GM19397 (cell line): ENCODE data around the gene SPDYE16.
"Not testable (repeated sequence)": the region's sequence is repeated elsewhere in the genome, so short reads cannot be mapped to it uniquely, and the experiment has no call there.

Source experiments
- ATAC-seq: cut with Tn5 transposase; IDR thresholded peaks from one replicate; pipeline ENCODE4 v1.9.1; 2021; ENCODE audit warnings: mild to moderate bottlenecking, moderate library complexity; ENCODE audit not compliant: unreplicated experiment

The SPDYE16 gene

GRCh38 chr7:76551992-76552391 lies 8.9 kb upstream of the SPDYE16 start:
- ATAC-seq, result not testable (repeated sequence)

DNA sequence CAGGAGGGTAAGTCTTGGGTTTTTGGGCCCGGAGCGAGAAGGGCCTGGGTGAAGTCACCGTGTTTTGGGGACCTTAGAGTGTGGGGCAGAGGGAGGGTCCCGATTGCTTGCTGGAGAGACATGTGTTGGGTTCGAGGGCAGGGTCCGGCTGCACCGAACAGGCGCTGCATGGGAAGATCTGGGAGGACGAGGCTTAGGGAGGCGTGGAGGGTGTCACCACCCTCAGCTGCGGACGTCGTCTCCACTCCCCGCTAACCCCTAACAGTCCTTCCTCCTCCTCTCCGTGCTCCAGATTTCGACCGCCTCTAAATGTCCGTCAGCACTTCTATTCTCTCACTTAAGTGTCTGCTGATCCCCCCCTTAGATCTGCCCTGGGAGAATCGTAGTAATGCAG lies 6.8 kb upstream of the SPDYE16 start:
- not testable (repeated sequence) for ATAC-seq

- ATAC-seq, result peak; percentile 100
Observed at GRCh38 chr7:76549025-76549854, 6.1 kb upstream of the SPDYE16 start.

- ATAC-seq, result not testable (repeated sequence)
Observed at GRCh38 chr7:76531643-76532042, 11.5 kb downstream of the SPDYE16 start.

GRCh38 chr7:76526183-76526582 lies 16.9 kb downstream of the SPDYE16 start:
- not testable (repeated sequence) for ATAC-seq

- not testable (repeated sequence) for ATAC-seq
Observed at GRCh38 chr7:76516932-76517331, 26.2 kb downstream of the SPDYE16 start.

DNA sequence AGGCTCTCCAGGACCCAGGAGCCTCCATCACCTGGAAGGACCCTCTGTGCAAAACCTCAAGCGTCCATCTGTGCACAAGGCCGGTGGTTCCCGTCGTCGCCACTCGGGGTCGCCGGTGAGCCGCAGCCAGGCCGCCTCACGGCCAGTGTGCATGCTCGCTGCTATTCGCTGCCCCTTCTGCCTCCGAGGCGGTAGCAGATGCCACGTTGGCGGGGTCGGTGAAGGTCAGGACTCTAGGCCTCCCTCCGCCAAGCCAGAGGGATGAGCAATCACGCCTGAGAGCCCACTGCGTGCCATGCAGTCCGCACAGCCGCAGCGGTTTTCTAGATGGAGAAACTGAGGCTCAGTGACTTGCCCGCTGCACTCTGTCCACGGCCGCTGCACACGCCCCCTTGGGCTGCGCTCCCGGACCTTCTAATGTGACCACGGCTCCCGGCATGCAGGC lies 27.1 kb downstream of the SPDYE16 start:
- ATAC-seq, result no peak

GRCh38 chr7:76514926-76515771 lies 27.9 kb downstream of the SPDYE16 start:
- ATAC-seq, result no peak

DNA sequence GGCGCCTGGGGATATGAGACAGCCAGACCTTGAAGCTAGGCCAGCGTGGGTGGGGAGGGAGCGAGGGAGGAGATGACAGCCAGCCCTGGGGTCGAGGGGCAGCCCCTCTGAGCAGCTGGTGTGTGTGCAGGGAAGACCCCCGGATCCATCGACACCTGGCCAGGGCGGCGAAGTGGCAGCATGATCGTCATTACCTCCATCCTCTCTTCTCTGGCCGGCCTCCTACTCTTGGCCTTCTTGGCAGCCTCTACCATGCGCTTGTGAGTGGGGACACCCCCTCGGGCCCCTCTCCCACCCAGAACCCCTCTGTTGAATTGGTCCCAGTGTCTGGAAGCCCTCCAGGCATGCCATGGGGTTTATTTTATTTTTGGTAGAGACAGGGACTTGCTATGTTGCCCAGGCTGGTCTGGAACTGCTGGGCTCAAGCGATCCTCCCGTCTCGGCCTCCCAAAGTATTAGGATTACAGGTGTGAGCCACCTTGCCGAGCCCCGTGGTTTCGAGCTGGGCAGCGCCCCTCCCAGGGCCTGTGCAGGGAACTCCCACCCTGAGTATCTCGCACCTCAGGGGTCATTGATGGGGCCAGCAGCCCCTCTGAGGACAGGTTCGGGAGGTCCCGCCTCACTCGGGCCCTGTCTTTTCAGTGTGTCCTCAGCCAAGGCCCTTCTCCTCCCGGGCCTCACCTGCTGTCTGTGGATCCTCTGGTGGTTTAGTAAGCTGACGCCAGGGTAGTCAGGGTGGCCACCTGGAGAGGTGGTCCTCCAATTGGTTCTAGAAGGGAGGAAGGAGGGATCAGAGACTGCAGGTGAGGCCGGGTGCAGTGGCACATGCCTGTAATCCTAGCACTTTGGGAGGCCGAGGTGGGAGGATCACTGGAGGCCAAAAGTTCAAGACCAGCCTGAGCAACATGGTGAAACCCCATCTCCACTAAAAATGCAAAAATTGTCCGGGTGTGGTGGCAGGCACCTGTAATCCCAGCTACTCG lies 29.0 kb downstream of the SPDYE16 start:
- no peak for ATAC-seq

- ATAC-seq, result no peak
Observed at GRCh38 chr7:76512941-76513816, 29.9 kb downstream of the SPDYE16 start.

DNA sequence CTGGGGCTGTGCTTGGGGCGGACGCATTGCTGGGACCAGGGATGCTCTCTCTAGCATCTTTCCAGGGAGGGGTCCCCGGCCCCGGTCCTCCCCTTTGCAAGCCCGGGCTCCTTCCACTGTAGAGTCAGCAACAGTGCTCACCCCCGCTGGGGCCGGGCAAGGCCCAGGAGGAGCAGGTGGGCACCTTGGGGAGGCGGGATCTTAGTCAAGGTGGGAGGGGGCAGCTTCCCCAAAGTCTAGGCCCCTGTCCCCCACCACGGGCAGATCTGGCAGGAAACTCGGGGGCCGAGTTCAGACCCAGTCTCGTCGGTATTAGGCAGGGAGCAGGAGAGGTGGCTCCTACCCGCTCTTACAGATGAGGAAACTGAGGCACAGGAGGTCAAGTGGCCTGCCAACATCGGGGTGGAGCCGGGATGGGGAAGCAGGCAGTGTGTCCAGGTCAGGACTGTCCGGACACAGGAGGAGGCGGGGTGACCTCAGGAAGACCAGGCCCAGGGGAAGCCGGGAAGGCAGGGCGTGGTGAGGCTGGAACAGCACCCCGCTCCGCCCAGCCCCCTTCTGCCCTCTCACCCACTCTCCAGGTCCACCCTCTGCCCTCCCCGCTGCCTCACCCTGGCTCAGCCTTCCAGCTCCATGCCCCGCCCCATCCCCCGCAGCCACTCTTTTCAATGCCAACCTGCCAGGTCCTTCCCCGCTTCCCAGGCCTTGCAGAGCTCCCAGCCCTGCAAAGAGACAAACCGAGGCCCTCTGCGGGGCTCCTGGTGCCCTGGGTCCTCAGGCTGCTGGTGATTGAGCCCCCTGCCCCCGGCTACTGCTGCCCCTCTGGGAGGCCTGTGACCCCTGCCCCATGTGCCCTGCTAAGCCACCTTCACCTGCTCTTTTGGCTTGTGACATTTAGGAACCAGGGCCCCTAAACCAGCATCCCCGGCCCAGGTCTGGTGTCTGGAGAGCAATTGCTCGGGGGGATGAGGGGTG lies 30.9 kb downstream of the SPDYE16 start:
- ATAC-seq, result not testable (repeated sequence)

DNA sequence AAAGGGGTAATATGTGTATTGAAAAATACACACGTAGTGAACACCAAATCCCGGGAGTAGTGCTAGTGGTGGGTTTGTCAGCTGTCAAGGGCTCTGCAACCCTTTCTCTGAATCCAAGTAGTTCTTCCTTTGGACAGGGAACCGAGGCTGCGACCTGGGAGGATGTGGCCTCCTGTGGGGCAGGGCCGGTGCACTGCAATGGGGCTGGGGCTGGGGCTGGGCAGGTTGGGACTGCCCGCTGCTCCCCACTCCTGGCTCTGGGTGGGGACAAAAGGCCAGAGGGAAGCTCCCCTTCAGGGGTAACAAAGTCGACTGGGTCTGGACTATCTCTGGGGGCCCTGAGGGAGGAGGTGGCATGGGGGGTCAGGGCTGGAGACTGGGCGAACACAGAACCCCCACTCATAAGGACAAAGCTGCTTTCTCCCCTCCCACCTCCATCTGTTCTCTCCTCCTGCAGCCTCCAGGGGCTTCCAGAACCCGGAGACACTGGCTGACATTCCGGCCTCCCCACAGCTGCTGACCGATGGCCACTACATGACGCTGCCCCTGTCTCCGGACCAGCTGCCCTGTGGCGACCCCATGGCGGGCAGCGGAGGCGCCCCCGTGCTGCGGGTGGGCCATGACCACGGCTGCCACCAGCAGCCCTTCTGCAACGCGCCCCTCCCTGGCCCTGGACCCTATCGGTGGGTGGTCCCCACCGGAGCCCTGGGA lies 31.7 kb downstream of the SPDYE16 start:
- ATAC-seq, result not testable (repeated sequence)

DNA sequence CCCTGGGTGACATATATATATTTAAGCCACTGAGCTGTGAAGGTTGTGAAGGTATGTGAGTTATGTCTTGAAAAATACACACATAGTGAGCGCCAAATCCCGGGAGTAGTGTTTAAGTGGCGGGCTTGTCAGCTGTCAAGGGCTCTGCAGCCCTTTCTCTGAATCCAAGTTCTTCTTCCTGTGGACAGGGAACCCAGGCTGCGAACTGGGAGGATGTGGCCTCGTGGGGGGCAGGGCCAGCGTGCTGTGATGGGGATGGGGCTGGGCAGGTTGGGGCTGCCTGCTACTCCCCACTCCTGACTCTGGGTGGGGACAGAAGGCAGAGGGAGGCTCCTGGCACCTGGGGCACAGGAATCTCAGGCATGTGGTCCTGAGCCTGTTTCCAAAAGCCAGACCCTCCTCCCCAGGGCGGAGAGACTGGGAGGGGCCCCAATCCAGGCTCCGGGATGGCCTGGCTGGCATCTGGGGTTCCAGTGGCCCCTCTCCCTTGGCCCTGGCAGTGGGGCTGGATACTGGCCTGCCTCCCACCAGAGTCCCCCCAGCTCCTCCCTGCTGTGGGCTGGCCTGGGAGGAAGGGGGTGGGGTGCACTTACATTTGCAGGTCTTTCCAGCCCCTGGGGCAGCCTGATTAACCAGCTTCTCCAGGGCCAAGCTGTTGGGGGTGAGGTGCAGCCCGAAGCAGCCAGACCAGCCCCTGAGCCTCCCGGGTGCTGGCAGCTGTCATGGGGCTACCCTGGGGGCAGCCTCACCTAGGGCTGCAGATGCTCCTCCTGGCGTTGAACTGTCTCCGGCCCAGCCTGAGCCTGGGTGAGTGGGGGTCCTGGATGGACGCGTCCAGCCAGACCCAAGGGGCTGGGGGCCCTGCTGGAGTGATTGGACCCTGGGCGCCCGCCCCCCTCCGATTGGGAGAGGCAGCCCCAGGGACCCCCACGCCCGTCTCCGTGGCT lies 32.9 kb downstream of the SPDYE16 start, which contains the start of gene UPK3B:
UPK3B (plus strand) TSS at position 622 of the 947 bp plus-strand sequence; CDS start at position 723, 101 bp downstream.
- no peak for ATAC-seq

GRCh38 chr7:76507723-76508406 lies 35.2 kb downstream of the SPDYE16 start:
- ATAC-seq, result no peak

- ATAC-seq, result not testable (repeated sequence)
Observed at GRCh38 chr7:76506643-76507042, 36.5 kb downstream of the SPDYE16 start.

GRCh38 chr7:76506081-76506440 lies 37.0 kb downstream of the SPDYE16 start:
- ATAC-seq, result no peak
